Measurements from ENCODE around the gene LYPD8.
"Not testable (repeated sequence)": the region's sequence is repeated elsewhere in the genome, so short reads cannot be mapped to it uniquely, and the experiment has no call there.

LYPD8 gene

GRCh38 chr1:248755517-248755916, at the start of gene LYPD8:
Gene LYPD8 (minus strand): TSS chr1:248755759. CDS start chr1:248751081, 4,678 bp downstream.
- no peak for DNase-seq (ENCODE audit: low read depth)

GRCh38 chr1:248804771-248805681, 49.5 kb upstream of the LYPD8 start:
- DNase-seq (ENCODE audit: low read depth) = no peak

- not testable (repeated sequence) for DNase-seq (ENCODE audit: low read depth)
Measured at GRCh38 chr1:248803501-248803900, 47.9 kb upstream of the LYPD8 start.

- no peak for DNase-seq (ENCODE audit: low read depth)
Measured at GRCh38 chr1:248802454-248802853, 46.9 kb upstream of the LYPD8 start.

GRCh38 chr1:248800459-248800858, 44.9 kb upstream of the LYPD8 start:
- no peak for DNase-seq (ENCODE audit: low read depth)

- DNase-seq (ENCODE audit: low read depth) = no peak
Measured at GRCh38 chr1:248798791-248799190, 43.2 kb upstream of the LYPD8 start.

- DNase-seq (ENCODE audit: low read depth) = not testable (repeated sequence)
Measured at GRCh38 chr1:248794663-248795062, 39.1 kb upstream of the LYPD8 start.

GRCh38 chr1:248793592-248793991, 38.0 kb upstream of the LYPD8 start:
- no peak for DNase-seq (ENCODE audit: low read depth)

- DNase-seq (ENCODE audit: low read depth) = no peak
Measured at GRCh38 chr1:248792342-248792741, 36.8 kb upstream of the LYPD8 start.

GRCh38 chr1:248791010-248791409, 35.5 kb upstream of the LYPD8 start:
- no peak for DNase-seq (ENCODE audit: low read depth)

GRCh38 chr1:248790456-248790855, 34.9 kb upstream of the LYPD8 start:
- DNase-seq (ENCODE audit: low read depth) = no peak

GRCh38 chr1:248789337-248789736, 33.8 kb upstream of the LYPD8 start:
- DNase-seq (ENCODE audit: low read depth) = not testable (repeated sequence)

GRCh38 chr1:248788327-248788726, 32.8 kb upstream of the LYPD8 start:
- DNase-seq (ENCODE audit: low read depth) = no peak

GRCh38 chr1:248787430-248787829, 31.9 kb upstream of the LYPD8 start:
- DNase-seq (ENCODE audit: low read depth) = no peak

GRCh38 chr1:248786156-248786555, 30.6 kb upstream of the LYPD8 start:
- no peak for DNase-seq (ENCODE audit: low read depth)

GRCh38 chr1:248783367-248783766, 27.8 kb upstream of the LYPD8 start:
- DNase-seq (ENCODE audit: low read depth) = no peak

GRCh38 chr1:248782416-248783141, 27.0 kb upstream of the LYPD8 start:
- DNase-seq (ENCODE audit: low read depth) = no peak

GRCh38 chr1:248779350-248779749, 23.8 kb upstream of the LYPD8 start:
- no peak for DNase-seq (ENCODE audit: low read depth)

GRCh38 chr1:248778906-248779305, 23.3 kb upstream of the LYPD8 start:
- no peak for DNase-seq (ENCODE audit: low read depth)

GRCh38 chr1:248776991-248777390, 21.4 kb upstream of the LYPD8 start:
- DNase-seq (ENCODE audit: low read depth) = no peak

- DNase-seq (ENCODE audit: low read depth) = no peak
Measured at GRCh38 chr1:248775441-248775840, 19.9 kb upstream of the LYPD8 start.

- no peak for DNase-seq (ENCODE audit: low read depth)
Measured at GRCh38 chr1:248759644-248760043, 4.1 kb upstream of the LYPD8 start.

GRCh38 chr1:248758352-248758751, 2.8 kb upstream of the LYPD8 start:
- DNase-seq (ENCODE audit: low read depth) = no peak

Measured in activated T-helper 9 cell treated with anti-CD3 and anti-CD28 coated beads, Interleukin-2, amount 50 U/mL, for 16 hours (primary cell).